Lung (tissue), 12 donors: Measurements from ENCODE around the gene METTL1. TPM values are rescaled to one million over a fixed set of nuclear protein-coding genes. Genes with fewer than 3 reads are reported as not detected.

Source experiments
- ATAC-seq: fragments of 200-7000 bp; cut with Tn5 transposase; one replicate; pipeline ENCODE4 v1.9.1; 2020; ENCODE audit warnings: moderate number of reproducible peaks; ENCODE audit not compliant: insufficient read depth, low FRiP score
- DNase-seq, 3 donors: peaks; one replicate each; pipeline ENCODE4 v3.0.0-alpha.2; 2013 to 2017
- H3K27ac ChIP-seq, 2 donors: one replicate each; pipeline ENCODE4 v1.5.1; 2013; ENCODE audit warnings: mild to moderate bottlenecking in 2 of 2, moderate library complexity in 2 of 2, control low read depth in 1 of 2, inconsistent platforms in 1 of 2, low read depth in 1 of 2, low read length in 1 of 2
- H3K27me3 ChIP-seq, 3 donors: one replicate each; pipeline ENCODE4 v1.5.1; 2013; ENCODE audit warnings: low read length in 2 of 3; ENCODE audit not compliant: control insufficient read depth in 3 of 3, insufficient read depth in 3 of 3
- H3K36me3 ChIP-seq, 4 donors: one replicate each; pipeline ENCODE4 v1.5.1; 2013; ENCODE audit warnings: low read length in 4 of 4, mild to moderate bottlenecking in 1 of 4, moderate library complexity in 1 of 4; ENCODE audit not compliant: control insufficient read depth in 4 of 4, insufficient read depth in 4 of 4
- H3K4me1 ChIP-seq, 5 donors: one replicate each; pipeline ENCODE4 v1.5.1; 2013; ENCODE audit warnings: low read length in 5 of 5, mild to moderate bottlenecking in 2 of 5, moderate library complexity in 1 of 5; ENCODE audit not compliant: control insufficient read depth in 5 of 5, insufficient read depth in 5 of 5
- H3K4me3 ChIP-seq: one replicate; pipeline ENCODE4 v1.5.1; 2013; ENCODE audit warnings: mild to moderate bottlenecking, control low read depth, moderate library complexity
- H3K9ac ChIP-seq, 2 donors: one replicate each; pipeline ENCODE4 v1.5.1; 2013; ENCODE audit warnings: low read length in 2 of 2, control low read depth in 1 of 2; ENCODE audit not compliant: insufficient read depth in 1 of 2
- H3K9me3 ChIP-seq, 4 donors: one replicate each; pipeline ENCODE4 v1.5.1; 2013; ENCODE audit warnings: low read length in 3 of 4, mild to moderate bottlenecking in 1 of 4, moderate library complexity in 1 of 4; ENCODE audit not compliant: control insufficient read depth in 4 of 4, insufficient read depth in 3 of 4
- WGBS, 2 donors: extraction: QIAGEN DNeasy Blood & Tissue Kit; methylation state at CpG; one replicate each; pipeline ENCODE4 v1.1.7; 2013; 5-methylcytosine and 5-hydroxymethylcytosine counted together
- polyA plus RNA-seq, 2 donors: library from polyadenylated mRNA; stranded (reverse); fragments of 200-250 nt; gene quantifications; one replicate each; pipeline ENCODE4 v1.2.1, GENCODE V29; 2013
- total RNA-seq, 2 donors: library from RNA; depleted of rRNA in 1 of 2; stranded (reverse); fragments of >200 nt in 1 of 2; gene quantifications; one replicate each; pipeline ENCODE4 v1.2.1, GENCODE V29; 2014 to 2021
- TF ChIP-seq, protein P1 (sequence below): IDR thresholded peaks from 2 replicates; pipeline ENCODE4 v1.5.1; 2012; ENCODE audit warnings: mild to moderate bottlenecking; ENCODE audit errors: control extremely low read depth, extremely low read depth
- donor health status: control.
- donor health status: control.
- donor health status: Bipolar disorder and iron deficiency.
- donor health status: healthy.
- donor health status: DM: yes; HTN: yes; CAD: no.

METTL1 gene
- total and polyA plus RNA-seq, 4 donors: 2.8 to 35.5 (median 31.6) TPM

DNA sequence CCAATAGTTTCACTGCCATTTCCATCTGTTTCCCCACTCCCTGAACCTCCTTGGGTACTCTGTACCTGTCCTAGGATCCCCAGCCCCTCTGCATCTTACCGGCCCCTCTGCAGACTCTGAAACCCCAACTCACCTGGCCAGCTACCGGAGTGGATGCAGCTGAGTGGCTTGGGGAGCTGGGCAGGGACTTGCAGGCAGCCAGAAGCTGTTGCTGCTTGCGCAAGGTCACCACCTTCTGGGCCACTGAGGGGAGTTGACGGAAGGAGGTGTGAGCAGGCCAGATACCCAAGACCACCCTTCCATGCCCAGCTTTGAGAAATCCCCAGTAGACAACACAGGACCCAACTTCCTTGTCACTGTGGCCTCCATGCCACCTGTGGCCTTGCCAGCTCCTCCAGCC, 39.6 kb downstream of the METTL1 start:
- Histone ChIP-seq H3K9ac (no peak overlapping the region), H3K4me1 (peaks cover 0 to 6% (median 0%) of the 10 kb centered on the region in 5 donors), H3K27ac (no peak overlapping the region), H3K9me3 (no peaks in the 10 kb centered on the region), H3K4me3 (no peak overlapping the region), H3K36me3 (peaks cover 0 to 7% (median 0%) of the 10 kb centered on the region in 4 donors), H3K27me3 (peaks cover 0 to 83% (median 68%) of the 10 kb centered on the region in 3 donors)
- 80 to 84% methylated on average over 4 of the region's 4 CpGs for WGBS, 2 donors
- TF ChIP-seq, protein P1, sequence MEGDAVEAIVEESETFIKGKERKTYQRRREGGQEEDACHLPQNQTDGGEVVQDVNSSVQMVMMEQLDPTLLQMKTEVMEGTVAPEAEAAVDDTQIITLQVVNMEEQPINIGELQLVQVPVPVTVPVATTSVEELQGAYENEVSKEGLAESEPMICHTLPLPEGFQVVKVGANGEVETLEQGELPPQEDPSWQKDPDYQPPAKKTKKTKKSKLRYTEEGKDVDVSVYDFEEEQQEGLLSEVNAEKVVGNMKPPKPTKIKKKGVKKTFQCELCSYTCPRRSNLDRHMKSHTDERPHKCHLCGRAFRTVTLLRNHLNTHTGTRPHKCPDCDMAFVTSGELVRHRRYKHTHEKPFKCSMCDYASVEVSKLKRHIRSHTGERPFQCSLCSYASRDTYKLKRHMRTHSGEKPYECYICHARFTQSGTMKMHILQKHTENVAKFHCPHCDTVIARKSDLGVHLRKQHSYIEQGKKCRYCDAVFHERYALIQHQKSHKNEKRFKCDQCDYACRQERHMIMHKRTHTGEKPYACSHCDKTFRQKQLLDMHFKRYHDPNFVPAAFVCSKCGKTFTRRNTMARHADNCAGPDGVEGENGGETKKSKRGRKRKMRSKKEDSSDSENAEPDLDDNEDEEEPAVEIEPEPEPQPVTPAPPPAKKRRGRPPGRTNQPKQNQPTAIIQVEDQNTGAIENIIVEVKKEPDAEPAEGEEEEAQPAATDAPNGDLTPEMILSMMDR: no peak
- DNase-seq: no peak
- no peak for ATAC-seq

DNA sequence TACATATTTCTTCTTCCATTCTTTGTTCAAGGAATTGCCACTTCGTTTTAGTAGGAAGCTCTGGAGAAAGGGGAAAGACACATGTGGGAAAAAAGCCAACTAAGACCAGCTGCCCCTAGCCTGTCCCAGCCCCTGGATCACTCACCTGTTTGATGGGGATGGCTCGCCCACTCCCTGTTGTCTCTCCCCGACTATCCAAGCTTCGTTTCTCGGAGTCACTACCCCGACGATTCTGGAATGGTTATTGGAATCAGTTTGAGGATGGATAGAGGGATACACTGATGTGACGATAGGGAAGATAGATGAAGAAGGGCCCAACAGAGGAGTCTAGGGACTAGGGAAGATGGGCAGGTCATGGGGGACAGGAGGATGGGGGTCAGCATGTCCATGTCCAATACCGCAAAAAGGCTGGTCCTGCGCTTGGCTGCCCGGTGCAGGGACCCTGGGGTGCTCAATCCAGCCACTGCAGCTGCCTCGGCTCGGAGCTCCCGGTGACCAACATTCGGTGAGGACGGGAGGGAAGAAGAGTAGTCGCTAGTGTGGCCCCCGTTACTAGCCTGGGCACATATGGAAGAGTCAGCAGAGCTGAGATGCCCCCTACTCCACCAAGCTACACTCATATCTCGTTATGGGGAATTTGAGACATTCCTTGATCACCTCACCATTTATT, 40.4 kb downstream of the METTL1 start:
- Histone ChIP-seq H3K4me1 (peaks cover 0 to 12% (median 0%) of the 10 kb centered on the region in 5 donors), H3K36me3 (peaks cover 0 to 7% (median 0%) of the 10 kb centered on the region in 4 donors), H3K9me3 (no peaks in the 10 kb centered on the region), H3K27ac (no peak overlapping the region), H3K27me3 (peaks cover 0 to 82% (median 64%) of the 10 kb centered on the region in 3 donors), H3K9ac (no peak overlapping the region), H3K4me3 (no peak overlapping the region)
- TF ChIP-seq, protein P1: no peak
- 83 to 90% methylated on average over 19 of the region's 19 CpGs for whole genome bisulfite sequencing, 2 donors
- DNase-seq (no peak), ATAC-seq (no peak)

DNA sequence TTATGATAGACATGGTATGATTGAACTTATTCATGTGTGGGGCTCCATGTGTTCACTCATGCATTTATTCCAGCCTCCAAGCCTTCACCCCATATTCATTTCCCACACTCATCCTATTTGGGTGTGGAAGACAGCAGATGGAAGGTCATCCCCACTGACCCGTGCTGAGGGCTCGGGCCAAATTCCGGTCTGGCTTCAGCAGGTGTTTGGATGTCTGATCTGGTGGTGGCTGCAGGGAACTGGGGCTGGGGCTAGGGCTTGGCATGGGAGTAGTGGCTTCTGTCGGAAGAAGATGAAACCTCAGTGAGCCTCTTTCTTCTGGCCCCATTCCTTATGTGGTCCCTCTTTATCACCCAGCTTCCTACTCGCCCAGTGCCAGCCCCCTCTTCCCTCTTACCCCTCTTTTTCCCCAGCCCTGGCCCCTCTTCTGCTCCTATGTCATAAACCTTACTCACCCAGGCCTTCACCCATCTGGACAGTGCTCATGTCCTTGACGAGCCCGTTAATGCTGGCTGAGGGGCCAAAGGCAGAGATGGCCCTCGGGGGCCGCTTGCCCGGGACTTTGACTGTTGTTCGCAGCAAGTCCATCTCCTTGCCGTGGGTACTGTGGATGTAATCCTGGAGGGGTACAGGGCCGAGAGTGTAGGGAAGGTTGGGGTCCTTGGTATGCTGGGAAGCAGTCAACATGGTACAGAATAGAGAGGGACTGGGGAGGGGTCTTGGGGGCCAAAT, 41.4 kb downstream of the METTL1 start:
- no peak overlapping the region for H3K27ac ChIP-seq
- ATAC-seq (no peak), DNase-seq (no peak)
- no peak overlapping the region for H3K9ac ChIP-seq
- 86 to 88% methylated on average over 13 of the region's 13 CpGs for WGBS, 2 donors
- peaks cover 0 to 75% (median 59%) of the 10 kb centered on the region in 3 donors for H3K27me3 ChIP-seq
- H3K36me3 ChIP-seq: peaks cover 0 to 7% (median 0%) of the 10 kb centered on the region in 4 donors
- H3K9me3 ChIP-seq: no peaks in the 10 kb centered on the region
- peaks cover 0 to 15% (median 0%) of the 10 kb centered on the region in 5 donors for H3K4me1 ChIP-seq
- no peak overlapping the region for H3K4me3 ChIP-seq
- TF ChIP-seq, protein P1: no peak
